Activated naive CD8-positive, alpha-beta T cell treated with anti-CD3 and anti-CD28 coated beads, Interleukin-2, amount 50 U/mL, for 24 hours (primary cell): ENCODE measurements around the gene CALHM3.
"Not testable (repeated sequence)": the region's sequence is repeated elsewhere in the genome, so short reads cannot be mapped to it uniquely, and the experiment has no call there.

ENCODE experiments used
- ATAC-seq: fragments of 150-1000 bp; cut with Tn5 transposase; one replicate; pipeline ENCODE4 v1.10.0; 2021
- DNase-seq: peaks from one replicate; pipeline ENCODE4 v3.0.0; 2021
- H3K27ac Mint-ChIP-seq: one replicate; pipeline ENCODE4 v1.8.0; 2021; ENCODE audit warnings: mild to moderate bottlenecking, mixed read lengths
- H3K27me3 Mint-ChIP-seq: one replicate; pipeline ENCODE4 v1.8.0; 2021; ENCODE audit warnings: mixed read lengths
- H3K36me3 Mint-ChIP-seq: one replicate; pipeline ENCODE4 v1.8.0; 2021; ENCODE audit warnings: low read depth, mixed read lengths
- H3K4me1 Mint-ChIP-seq: one replicate; pipeline ENCODE4 v1.8.0; 2021; ENCODE audit warnings: mixed read lengths
- H3K4me3 Mint-ChIP-seq: one replicate; pipeline ENCODE4 v1.8.0; 2021; ENCODE audit warnings: mild to moderate bottlenecking, moderate library complexity, mixed read lengths
- H3K9me3 Mint-ChIP-seq: one replicate; pipeline ENCODE4 v1.8.0; 2021; ENCODE audit warnings: mixed read lengths

CALHM3 gene

DNA sequence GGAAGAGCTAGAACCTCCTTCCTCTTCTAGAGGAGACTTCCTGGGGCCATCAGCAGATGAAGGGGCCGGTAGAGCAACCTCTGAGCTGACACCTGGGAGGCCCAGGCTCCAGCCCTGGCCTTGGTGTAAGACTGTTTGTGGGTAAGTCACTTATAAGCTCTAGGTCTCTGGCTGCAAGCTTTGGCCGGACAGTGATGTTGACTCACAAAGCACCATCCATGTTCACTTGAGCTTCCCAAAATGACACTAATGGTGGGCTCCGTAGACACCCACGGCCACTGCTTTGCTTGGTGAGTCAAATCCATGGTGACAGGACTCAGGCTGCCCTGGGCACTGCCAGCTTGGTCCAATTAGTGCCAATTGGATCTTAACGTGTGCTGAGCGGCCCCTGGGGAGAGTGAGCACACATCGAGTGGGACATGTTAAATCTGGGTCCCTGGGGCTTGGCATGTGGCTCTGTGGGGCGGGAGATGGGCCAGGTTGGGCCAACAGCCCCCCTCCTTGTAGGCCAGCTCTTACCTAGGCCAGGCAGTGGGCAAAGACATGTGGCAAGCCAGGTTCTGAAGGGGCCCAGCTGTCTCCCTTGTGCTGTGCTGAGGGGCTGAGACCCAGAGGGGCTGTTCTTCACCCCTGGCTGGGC lies 31.1 kb upstream of the CALHM3 start:
- peaks cover 1% of the 10 kb centered on the region for H3K4me1 Mint-ChIP-seq
- H3K27me3 Mint-ChIP-seq: peaks cover 29% of the 10 kb centered on the region
- no peaks in the 10 kb centered on the region for H3K9me3 Mint-ChIP-seq

DNA sequence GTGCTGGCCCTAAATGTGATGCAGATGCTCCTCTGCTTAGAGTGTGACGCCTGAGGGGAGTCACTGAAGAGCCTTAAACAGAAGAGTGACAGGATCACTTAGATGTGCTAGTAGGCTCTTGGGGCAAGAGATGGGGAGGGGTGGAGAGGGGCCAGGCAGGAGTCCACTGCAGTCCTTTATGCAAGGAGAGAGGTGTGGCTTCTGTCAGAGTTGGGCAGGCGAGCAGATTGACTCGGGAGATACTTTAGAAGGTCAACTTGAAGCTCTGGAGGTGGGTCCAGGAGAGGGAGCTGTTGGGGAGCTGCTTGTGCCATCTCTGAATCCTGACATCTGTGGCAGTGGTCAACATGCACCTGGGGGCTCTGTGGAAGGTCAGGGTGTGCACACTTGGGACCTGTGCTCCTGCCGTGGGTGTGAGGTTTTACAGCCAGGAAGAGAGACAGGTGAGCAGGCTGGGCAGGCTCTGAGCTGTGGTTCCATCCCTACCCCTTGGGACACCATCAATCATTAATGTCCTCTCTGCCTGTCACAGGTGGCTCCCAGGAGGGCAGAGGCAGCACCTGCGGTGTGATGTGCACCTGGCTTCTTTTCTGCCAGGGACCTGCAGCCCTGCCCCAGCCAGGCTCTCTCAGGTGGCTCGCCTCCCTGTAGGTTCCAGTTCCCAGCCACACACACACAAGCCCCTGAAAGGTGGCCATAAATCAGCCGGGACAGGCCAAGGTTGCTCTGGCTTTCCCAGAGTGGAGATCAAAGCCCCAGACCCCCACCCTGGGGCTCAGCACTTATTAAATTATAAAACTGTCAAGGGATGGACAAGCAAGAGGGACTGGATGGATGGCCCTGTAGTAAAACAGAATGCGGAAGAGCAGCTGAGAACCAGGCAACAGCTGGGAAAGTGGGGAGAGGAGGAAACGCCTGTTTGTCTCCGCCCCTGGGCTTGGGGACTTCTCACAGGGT lies 28.5 kb upstream of the CALHM3 start:
- Mint-ChIP-seq H3K4me1 (peaks cover 14% of the 10 kb centered on the region), H3K4me3 (no peak overlapping the region), H3K36me3 (peaks cover 1% of the 10 kb centered on the region), H3K9me3 (no peaks in the 10 kb centered on the region), H3K27ac (no peak overlapping the region), H3K27me3 (peaks cover 41% of the 10 kb centered on the region)
- ATAC-seq: no peak
- DNase-seq: no peak

More for the DNA sequence above, 31.1 kb upstream of the CALHM3 start:
- H3K36me3 Mint-ChIP-seq: no peaks in the 10 kb centered on the region
- H3K4me3 Mint-ChIP-seq: no peak overlapping the region
- ATAC-seq: no peak
- no peak for DNase-seq
- no peak overlapping the region for H3K27ac Mint-ChIP-seq

DNA sequence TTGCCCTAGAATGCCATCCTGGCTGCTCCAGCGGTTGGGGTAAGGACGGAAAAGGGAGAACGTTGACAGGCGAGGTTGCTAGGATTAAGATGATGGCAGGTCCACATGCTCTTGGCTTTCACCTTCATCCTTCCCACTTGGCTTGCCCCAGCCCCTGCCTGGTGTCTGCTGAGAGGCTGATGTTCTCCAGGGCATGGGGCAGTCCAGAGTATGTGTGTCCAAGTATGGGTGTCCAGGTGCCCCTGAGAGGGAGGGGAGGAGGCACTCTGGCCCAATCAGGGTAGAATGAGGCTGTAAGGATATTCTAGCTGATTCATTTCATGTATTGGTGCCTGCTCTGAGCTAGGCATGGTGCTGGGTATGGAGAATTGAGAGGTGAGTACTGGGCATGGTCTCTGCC lies 27.0 kb upstream of the CALHM3 start:
- Mint-ChIP-seq H3K27me3 (peaks cover 53% of the 10 kb centered on the region), H3K27ac (no peak overlapping the region), H3K4me3 (no peak overlapping the region), H3K4me1 (peaks cover 15% of the 10 kb centered on the region), H3K36me3 (peaks cover 1% of the 10 kb centered on the region), H3K9me3 (no peaks in the 10 kb centered on the region)
- no peak for DNase-seq
- no peak for ATAC-seq

DNA sequence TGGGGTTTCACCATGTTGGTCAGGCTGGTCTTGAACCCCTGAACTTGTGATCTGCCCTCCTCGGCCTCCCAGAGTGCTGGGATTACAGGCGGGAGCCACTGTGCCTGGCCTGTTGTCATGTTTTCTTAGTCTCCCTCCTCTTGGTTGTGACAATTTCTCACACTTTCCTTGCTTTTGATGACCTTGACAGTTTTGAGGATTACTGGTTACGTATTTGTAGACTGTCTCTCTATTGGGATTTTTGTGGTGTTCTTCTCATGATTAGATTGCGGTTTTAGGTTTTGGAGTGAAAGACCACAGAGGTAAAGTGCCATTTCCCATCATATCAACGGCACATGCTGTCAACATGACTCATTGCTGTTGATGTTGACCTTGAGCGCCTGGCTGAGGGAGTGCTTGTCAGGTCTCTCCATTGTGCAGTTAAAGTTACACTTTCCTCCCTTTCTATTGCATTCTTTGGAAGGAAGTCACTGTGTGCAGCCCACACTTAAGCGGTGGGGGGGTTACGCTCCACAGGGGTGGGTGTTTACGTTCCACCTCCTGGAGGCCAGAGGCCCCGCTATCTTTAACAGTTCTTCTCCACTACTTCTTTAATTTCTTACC lies 25.2 kb upstream of the CALHM3 start:
- ATAC-seq (peak; percentile 92), DNase-seq (no peak)
- Mint-ChIP-seq H3K27ac (peak overlapping the region; percentile 79), H3K27me3 (peaks cover 63% of the 10 kb centered on the region), H3K9me3 (no peaks in the 10 kb centered on the region), H3K4me3 (peak overlapping the region; percentile 36), H3K4me1 (peaks cover 26% of the 10 kb centered on the region), H3K36me3 (peaks cover 1% of the 10 kb centered on the region)

DNA sequence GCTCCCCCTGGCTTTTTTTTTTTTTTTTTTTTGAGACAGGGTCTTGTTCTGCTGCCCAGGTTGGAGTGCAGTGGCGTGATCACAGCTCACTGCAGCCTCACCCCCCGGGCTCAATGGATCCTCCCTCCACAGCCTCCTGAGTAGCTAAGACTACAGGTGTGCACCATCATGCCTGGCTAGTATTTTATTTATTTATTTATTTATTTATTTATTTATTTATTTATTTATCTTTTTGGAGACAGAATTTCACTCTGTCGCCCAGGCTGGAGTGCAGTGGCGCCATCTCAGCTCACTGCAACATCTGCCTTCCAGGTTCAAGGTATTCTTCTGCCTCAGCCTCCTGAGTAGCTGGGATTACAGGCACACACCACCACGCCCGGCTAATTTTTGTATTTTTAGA lies 24.7 kb upstream of the CALHM3 start:
- not testable (repeated sequence) for H3K27ac Mint-ChIP-seq, ATAC-seq, H3K4me3 Mint-ChIP-seq, H3K36me3 Mint-ChIP-seq, H3K9me3 Mint-ChIP-seq, DNase-seq
- Mint-ChIP-seq H3K27me3 (peaks cover 67% of the 10 kb centered on the region), H3K4me1 (peaks cover 26% of the 10 kb centered on the region)

DNA sequence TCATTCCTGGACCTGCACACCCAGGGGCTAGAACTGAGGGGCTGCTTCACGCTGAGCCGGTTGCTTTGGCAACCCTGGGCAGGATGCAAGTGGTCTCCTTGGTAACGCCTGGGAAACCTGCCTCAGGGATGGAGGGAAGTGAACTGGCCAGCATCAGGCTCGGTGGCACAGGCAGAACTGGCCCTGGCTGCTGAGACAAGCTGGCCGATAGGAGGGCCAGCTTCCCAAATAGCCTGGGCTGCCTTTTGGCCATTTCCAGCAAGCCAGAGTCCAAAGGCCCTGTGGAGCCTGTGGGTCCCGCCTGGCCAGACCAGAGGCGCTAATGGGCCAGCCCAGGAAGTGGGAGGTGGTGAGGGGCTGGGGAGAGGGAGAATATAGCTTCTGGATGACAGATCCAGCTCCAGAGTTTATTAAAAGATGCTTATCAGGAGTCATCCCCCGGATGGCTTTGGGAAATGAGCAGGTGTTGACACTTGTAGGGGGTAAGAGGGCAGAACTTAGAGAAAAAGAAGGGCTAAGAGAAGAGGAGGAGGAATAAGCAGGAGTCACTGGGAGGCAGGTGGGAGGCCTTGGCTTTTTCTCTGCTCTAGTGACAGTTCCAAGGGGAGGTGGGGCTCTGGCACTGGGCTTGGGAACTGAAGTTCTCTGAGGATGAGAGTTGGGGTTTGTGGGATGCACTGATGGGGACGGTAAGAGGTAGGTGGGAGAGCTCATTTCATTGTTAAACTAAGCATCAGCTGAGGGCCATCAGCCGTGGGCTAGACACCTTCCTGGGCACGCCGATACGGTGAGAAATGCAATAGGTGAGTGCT lies 24.0 kb upstream of the CALHM3 start:
- Mint-ChIP-seq H3K27me3 (peaks cover 70% of the 10 kb centered on the region), H3K9me3 (no peaks in the 10 kb centered on the region), H3K4me1 (peaks cover 26% of the 10 kb centered on the region), H3K27ac (no peak overlapping the region), H3K36me3 (peaks cover 1% of the 10 kb centered on the region), H3K4me3 (no peak overlapping the region)
- no peak for DNase-seq
- ATAC-seq: no peak

DNA sequence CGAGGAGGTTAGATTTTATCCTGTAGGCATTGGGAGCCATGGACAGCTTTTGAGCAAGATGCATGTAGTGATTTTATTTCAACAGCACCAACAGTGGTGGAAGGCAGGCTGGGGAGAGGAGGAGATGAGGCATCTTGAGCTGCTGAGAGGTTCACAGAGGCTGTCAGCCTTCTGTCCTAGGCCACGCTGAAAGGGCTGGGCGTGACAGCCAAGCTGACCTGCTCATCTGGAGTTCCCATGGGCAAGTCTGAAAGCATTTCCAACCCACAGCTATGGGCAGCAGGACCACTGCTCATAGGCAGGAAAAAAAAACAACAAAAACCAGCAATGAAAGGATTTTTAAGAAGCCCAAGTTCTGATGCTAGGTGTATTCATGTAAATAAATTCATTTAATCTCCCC lies 22.1 kb upstream of the CALHM3 start:
- H3K27ac Mint-ChIP-seq: no peak overlapping the region
- peaks cover 26% of the 10 kb centered on the region for H3K4me1 Mint-ChIP-seq
- DNase-seq (no peak), ATAC-seq (no peak)
- no peak overlapping the region for H3K4me3 Mint-ChIP-seq
- no peaks in the 10 kb centered on the region for H3K9me3 Mint-ChIP-seq
- peaks cover 1% of the 10 kb centered on the region for H3K36me3 Mint-ChIP-seq
- peaks cover 67% of the 10 kb centered on the region for H3K27me3 Mint-ChIP-seq

DNA sequence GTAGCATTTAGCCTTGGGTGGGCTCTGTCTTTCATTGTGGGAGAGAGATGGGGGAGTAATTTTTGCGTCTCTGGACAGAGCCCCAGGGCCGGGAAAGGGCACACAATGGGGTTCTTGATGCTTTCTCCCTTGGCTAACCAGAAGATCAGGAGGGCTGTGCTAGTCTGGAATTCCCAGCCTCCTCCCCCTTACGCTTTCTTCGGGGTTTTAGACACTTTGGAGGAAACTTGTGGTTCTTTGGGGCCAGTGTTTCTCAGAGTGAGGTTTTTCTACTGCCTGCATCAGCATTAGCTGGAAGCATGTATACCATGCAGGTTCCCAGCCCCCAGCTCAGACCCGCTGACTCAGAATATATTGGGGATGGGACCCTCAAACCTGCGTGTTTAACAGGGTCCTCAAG lies 21.4 kb upstream of the CALHM3 start:
- Mint-ChIP-seq H3K27ac (no peak overlapping the region), H3K4me3 (no peak overlapping the region), H3K27me3 (peaks cover 68% of the 10 kb centered on the region), H3K9me3 (no peaks in the 10 kb centered on the region), H3K4me1 (peaks cover 26% of the 10 kb centered on the region), H3K36me3 (peaks cover 1% of the 10 kb centered on the region)
- ATAC-seq (no peak), DNase-seq (no peak)

DNA sequence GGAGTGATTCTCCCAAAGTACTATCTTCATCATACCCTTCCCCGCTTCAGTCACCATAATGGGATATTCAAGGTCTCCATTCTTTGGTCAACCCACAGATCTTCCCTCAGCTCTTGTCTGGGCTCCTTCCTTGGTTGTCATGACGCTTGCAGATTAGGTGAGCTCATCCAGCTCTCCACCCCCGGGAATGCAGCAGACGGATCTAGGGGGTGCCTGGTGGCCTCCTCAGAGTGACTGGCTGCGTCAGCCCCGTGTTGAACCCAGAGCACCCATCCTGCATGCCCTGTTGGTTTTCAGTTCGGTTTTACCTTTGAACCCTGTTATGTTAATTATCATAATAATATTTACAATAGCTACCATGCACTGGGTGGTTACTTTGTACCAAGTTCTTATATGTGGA lies 20.8 kb upstream of the CALHM3 start:
- ATAC-seq: no peak

DNA sequence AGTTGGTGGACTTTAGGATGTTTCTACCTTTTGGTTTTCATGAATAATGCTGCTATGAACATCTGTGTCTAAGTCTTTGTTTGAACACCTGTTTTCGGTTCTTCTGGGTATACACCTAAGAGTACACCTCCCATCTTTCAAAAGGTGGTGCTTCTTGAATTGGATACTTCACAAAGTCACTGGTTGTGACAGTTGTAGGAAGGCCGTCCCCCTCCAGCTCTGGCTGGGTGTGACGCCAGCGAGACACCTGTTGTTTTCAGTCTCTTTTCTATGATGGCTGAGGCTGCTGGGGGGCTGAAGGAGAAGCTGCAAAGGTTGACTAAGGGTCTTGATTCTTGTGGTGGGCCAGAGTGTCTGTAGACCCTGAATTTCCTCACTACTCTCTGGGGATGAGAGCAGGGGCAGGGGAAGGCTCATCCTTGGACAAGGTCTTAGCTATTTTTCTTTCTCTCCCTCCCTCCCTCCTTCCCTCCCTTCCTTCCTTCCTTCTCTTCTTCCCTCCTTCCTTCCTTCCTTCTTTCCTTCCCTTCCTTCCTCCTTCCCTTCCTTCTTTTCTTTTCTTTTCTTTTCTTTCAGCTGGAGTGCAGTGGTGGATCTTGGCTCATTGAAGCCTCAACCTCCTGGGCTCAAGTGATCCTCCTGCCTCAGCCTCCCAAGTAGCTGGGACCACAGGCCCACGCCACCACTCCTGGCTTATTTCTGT lies 20.0 kb upstream of the CALHM3 start:
- no peak overlapping the region for H3K27ac Mint-ChIP-seq
- H3K27me3 Mint-ChIP-seq: peaks cover 78% of the 10 kb centered on the region
- H3K9me3 Mint-ChIP-seq: no peaks in the 10 kb centered on the region
- peaks cover 21% of the 10 kb centered on the region for H3K4me1 Mint-ChIP-seq
- H3K36me3 Mint-ChIP-seq: no peaks in the 10 kb centered on the region
- ATAC-seq (no peak), DNase-seq (no peak)
- H3K4me3 Mint-ChIP-seq: no peak overlapping the region

More for the DNA sequence above, 20.8 kb upstream of the CALHM3 start:
- Mint-ChIP-seq H3K36me3 (peaks cover 1% of the 10 kb centered on the region), H3K4me1 (peaks cover 26% of the 10 kb centered on the region), H3K27ac (no peak overlapping the region), H3K27me3 (peaks cover 74% of the 10 kb centered on the region), H3K9me3 (no peaks in the 10 kb centered on the region), H3K4me3 (no peak overlapping the region)
- DNase-seq: no peak

DNA sequence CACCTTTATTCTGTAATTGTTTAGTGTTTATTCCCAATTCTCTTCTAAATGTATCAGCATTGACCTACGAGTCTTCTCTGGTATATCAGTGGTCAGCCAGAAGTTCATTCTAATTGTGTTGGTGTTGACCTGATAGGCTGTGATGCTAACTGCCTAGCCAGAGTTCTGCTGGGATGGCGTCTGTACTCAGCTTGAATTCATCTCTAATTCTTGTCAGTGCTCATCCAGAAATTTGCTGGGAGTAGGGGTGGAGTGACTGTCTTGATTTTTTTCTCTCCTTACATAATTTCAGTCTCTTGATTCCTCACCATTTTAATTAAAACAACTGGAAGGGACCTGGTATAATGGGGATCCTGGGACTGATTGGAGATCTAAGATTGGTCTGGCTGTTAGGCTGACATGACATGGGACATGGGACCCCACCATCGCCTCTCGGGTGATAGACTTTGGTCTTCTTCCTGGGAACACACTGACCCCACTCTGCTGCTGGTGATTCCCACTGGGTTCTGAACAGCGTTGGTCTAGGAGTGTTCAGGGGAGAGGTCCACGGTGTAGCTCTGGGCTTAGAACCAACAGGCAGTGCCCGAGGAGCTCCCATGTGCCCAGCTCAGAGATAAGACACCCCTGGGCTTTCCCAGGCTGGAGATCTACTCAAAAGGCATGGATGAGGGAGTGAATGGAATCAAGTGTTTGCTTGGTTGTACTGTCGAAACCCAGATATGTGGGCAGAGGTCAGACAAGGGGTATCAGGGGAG lies 18.3 kb upstream of the CALHM3 start:
- no peak for DNase-seq
- H3K27me3 Mint-ChIP-seq: peaks cover 80% of the 10 kb centered on the region
- ATAC-seq: no peak
- H3K9me3 Mint-ChIP-seq: no peaks in the 10 kb centered on the region
- H3K36me3 Mint-ChIP-seq: no peaks in the 10 kb centered on the region
- H3K4me3 Mint-ChIP-seq: no peak overlapping the region
- H3K4me1 Mint-ChIP-seq: peaks cover 23% of the 10 kb centered on the region
- H3K27ac Mint-ChIP-seq: no peak overlapping the region

DNA sequence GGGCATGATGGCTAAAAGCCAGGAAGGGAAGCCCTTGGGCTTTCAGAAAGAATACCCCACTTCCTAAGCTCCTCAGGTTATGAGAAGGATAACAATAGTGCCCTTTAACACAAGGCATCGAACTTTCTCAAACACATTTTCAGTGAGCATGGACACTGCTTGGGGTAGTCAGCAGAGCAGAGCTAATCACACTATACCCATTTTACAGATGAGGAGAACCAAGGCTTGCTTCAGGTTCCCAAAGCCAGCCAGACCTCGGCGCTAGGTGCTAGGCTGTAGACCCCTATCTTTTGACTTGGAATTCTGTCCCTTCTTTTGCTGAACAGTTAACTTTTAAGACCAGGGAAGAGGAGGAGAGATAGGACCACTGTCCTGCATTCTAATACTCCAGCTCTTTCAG lies 16.3 kb upstream of the CALHM3 start:
- Mint-ChIP-seq H3K27ac (no peak overlapping the region), H3K9me3 (no peaks in the 10 kb centered on the region), H3K4me3 (no peak overlapping the region), H3K36me3 (no peaks in the 10 kb centered on the region), H3K4me1 (peaks cover 27% of the 10 kb centered on the region), H3K27me3 (peaks cover 69% of the 10 kb centered on the region)
- DNase-seq (no peak), ATAC-seq (no peak)
